GM19240 (cell line): ENCODE measurements around the gene GRIN3B.

ENCODE experiments used
- DNase-seq: peaks from one replicate; pipeline ENCODE4 v3.0.0; 2011; ENCODE audit warnings: low spot score; ENCODE audit not compliant: insufficient read length

Gene GRIN3B

DNA sequence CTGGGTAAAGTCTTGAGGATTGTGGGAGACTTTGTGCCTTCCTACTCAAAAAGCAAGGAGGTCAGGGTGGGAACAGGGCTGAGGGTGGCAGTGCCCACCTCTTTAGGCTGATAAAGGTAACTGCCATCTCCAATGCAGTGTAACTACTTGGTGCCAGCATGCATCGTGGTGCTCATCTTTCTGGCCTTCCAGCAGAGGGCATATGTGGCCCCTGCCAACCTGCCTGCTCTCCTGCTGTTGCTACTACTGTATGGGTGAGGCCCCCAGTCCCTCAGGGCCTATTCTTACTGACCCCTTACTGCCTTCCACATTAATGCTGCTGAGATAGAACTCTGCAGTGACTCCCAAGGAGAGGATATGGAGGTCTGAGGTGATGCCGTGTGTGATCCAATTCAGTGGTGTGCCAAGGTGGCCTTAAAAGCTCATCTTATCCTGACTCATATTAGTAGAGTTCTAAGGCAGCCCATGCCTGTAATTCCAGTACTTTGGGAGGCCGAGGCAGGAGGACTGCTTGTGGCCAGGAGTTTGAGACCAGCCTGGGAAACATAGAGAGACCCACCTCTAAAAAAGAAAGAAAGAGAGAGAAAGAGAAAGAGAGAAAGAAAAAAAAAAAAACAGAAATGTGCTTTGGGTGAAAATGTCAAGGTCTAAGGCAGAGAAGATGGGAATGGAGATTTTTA, 57.1 kb downstream of the GRIN3B start:
- no peak for DNase-seq

GRCh38 chr19:1058112-1058511, 57.9 kb downstream of the GRIN3B start:
- no peak for DNase-seq
